ENCODE data around the gene IFNLR1. TPM values are rescaled to one million over a fixed set of nuclear protein-coding genes. Genes with fewer than 3 reads are reported as not detected.
A peak's percentile ranks its signal among the peaks of the same experiment; 100 is the strongest.

IFNLR1 gene
- total RNA-seq, 1 donor: under 0.01 TPM

DNA sequence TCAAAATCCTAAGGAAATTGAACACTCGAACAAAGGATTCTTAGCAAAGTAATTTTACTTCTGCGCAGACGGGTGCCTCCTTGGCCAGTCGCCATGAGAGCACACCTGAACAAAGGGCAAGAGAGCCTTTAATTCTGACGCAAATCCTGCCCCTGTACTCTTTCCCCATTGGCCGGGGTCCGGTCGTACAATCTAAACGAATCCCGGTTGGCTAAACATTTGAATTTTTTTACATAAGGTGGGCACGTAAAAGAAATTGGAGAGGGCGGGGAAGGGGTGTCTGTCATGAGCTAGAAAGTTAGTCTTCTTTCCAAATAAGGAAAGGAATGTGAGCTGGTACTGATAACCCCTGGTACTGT lies 35.9 kb downstream of the IFNLR1 start:
- no peak overlapping the region for H3K4me3 ChIP-seq (ENCODE audit: low read depth, low read length)
- DNase-seq (ENCODE audit: low read depth): no peak
- TF ChIP-seq, protein P1, sequence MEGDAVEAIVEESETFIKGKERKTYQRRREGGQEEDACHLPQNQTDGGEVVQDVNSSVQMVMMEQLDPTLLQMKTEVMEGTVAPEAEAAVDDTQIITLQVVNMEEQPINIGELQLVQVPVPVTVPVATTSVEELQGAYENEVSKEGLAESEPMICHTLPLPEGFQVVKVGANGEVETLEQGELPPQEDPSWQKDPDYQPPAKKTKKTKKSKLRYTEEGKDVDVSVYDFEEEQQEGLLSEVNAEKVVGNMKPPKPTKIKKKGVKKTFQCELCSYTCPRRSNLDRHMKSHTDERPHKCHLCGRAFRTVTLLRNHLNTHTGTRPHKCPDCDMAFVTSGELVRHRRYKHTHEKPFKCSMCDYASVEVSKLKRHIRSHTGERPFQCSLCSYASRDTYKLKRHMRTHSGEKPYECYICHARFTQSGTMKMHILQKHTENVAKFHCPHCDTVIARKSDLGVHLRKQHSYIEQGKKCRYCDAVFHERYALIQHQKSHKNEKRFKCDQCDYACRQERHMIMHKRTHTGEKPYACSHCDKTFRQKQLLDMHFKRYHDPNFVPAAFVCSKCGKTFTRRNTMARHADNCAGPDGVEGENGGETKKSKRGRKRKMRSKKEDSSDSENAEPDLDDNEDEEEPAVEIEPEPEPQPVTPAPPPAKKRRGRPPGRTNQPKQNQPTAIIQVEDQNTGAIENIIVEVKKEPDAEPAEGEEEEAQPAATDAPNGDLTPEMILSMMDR (IDR thresholded peaks at IDR 0.05; ENCODE audit: insufficient read depth, low read depth, low read length): no peak

GRCh38 chr1:24150234-24151174 lies 36.6 kb downstream of the IFNLR1 start:
- peak overlapping the region; percentile 23 for H3K4me3 ChIP-seq (ENCODE audit: low read depth, low read length)
- TF ChIP-seq, protein P1 (IDR thresholded peaks at IDR 0.05; ENCODE audit: insufficient read depth, low read depth, low read length): peak; percentile 74
- DNase-seq (ENCODE audit: low read depth): peak; percentile 78

- peak; percentile 55 for DNase-seq (ENCODE audit: low read depth)
- peak overlapping the region; percentile 23 for H3K4me3 ChIP-seq (ENCODE audit: low read depth, low read length)
- TF ChIP-seq, protein P1 (IDR thresholded peaks at IDR 0.05; ENCODE audit: insufficient read depth, low read depth, low read length): no peak
Measured at GRCh38 chr1:24149866-24150233, 37.2 kb downstream of the IFNLR1 start.

DNA sequence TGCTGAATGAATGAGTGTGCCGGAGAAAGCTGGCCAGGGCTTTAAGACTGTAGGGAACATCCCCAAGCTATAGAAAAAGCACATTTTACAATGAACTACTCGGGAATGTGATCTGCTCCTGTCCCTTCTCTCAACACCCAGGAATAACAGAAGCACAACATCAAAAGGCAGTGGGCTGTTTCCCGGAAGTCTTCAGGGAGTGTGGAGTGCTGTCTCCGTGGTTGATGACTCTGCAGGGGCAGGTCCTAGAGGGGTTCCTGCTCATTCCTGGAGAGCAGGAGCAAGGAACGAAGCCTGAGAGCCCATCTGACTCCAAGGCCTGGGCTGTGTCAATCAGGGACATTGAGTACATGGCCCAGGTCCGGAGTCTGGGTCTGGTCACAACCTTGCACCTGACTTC lies 39.3 kb downstream of the IFNLR1 start:
- no peak overlapping the region for H3K4me3 ChIP-seq (ENCODE audit: low read depth, low read length)
- TF ChIP-seq, protein P1 (IDR thresholded peaks at IDR 0.05; ENCODE audit: insufficient read depth, low read depth, low read length): no peak
- DNase-seq (ENCODE audit: low read depth): no peak

DNA sequence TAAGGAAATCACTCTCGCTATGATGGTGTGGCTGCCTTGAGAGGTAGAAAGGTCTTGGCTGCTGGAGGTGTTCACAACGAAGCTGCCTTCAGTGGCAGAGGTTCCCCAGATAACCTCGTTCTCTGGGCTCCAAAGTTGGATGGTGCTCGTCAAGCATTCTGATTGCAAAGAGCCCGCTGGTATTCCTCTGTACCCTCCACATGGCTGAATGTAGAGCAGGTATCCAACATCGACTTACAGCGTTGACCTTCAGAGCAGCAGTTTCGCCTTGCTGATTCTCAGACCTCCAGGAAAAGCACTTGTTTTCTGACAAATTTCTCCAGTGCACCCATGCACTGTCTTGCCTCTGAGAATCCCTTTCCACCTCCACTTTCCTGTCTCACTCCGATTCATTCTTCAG lies 39.9 kb downstream of the IFNLR1 start:
- DNase-seq (ENCODE audit: low read depth): no peak
- TF ChIP-seq, protein P1 (IDR thresholded peaks at IDR 0.05; ENCODE audit: insufficient read depth, low read depth, low read length): no peak
- no peak overlapping the region for H3K4me3 ChIP-seq (ENCODE audit: low read depth, low read length)

- no peak for DNase-seq (ENCODE audit: low read depth)
- peak within 1 kb of the TSS; percentile 57 for H3K4me3 ChIP-seq (ENCODE audit: low read depth, low read length)
- TF ChIP-seq, protein P1 (IDR thresholded peaks at IDR 0.05; ENCODE audit: insufficient read depth, low read depth, low read length): no peak
Measured at GRCh38 chr1:24142546-24143534, 44.2 kb downstream of the IFNLR1 start, which contains the start of gene IL22RA1. IL22RA1 (minus strand) TSS chr1:24143140; CDS start chr1:24143082, 58 bp downstream.
